SK-N-SH (cell line): ENCODE results near the gene STX5. TPM values are rescaled to one million over a fixed set of nuclear protein-coding genes. Genes with fewer than 3 reads are reported as not detected.

Source experiments
- CTCF ChIA-PET: fragments of 300-600, 350-600 bp; formaldehyde crosslinking; extraction: SDS; loops from one replicate; lab custom pipeline; 2021; lab: Yijun Ruan, JAX
- POLR2A ChIA-PET: fragments of 350-600 bp; sonication (Branson Sonifier 250); formaldehyde crosslinking; extraction: SDS; loops from one replicate; lab custom pipeline; 2020; ENCODE audit warnings: antibody characterized with exemption, inconsistent platforms; lab: Yijun Ruan, JAX
- DNase-seq: peaks from one replicate; pipeline ENCODE4 v3.0.0; 2012
- H2AFZ ChIP-seq: fragments of 200-600 bp; sonication (generic); 2 replicates; pipeline ENCODE4 v1.8.1; 2016; ENCODE audit warnings: antibody characterized with exemption, mild to moderate bottlenecking, low read depth
- H3F3A ChIP-seq: fragments of 200-600 bp; sonication (generic); replicated peaks from 2 replicates; pipeline ENCODE3; 2016; ENCODE audit warnings: antibody characterized with exemption, mild to moderate bottlenecking; ENCODE audit not compliant: insufficient read depth
- H3K27ac ChIP-seq, 2 experiments: fragments of 200-500 bp in 1 of 2; fragments of 200-600 bp in 1 of 2; sonication (Bioruptor generic) in 1 of 2; sonication (generic), shearing (Covaris generic) in 1 of 2; 2 replicates each; pipeline versions ENCODE4 v1.5.1 to v1.6.1; 2014 to 2016; ENCODE audit warnings: low read depth in 2 of 2, inconsistent platforms in 1 of 2, low read length in 1 of 2, mild to moderate bottlenecking in 1 of 2, mixed read lengths in 1 of 2
- H3K27me3 ChIP-seq: fragments of 200-600 bp; sonication (generic), shearing (Covaris generic); 2 replicates; pipeline ENCODE4 v1.6.1; 2016; ENCODE audit warnings: mixed run types; ENCODE audit not compliant: insufficient read depth
- H3K36me3 ChIP-seq, 2 experiments: fragments of 200-500 bp in 1 of 2; fragments of 200-600 bp in 1 of 2; sonication (Bioruptor generic) in 1 of 2; sonication (generic) in 1 of 2; replicated peaks in 1 of 2; 2 replicates each; pipeline versions ENCODE3 to v1.5.1; 2014 to 2016; ENCODE audit warnings: low read length in 1 of 2, mild to moderate bottlenecking in 1 of 2; ENCODE audit not compliant: insufficient read depth in 2 of 2, control insufficient read depth in 1 of 2
- H3K4me1 ChIP-seq, 2 experiments: fragments of 200-500 bp in 1 of 2; fragments of 200-600 bp in 1 of 2; sonication (Bioruptor generic) in 1 of 2; sonication (generic), shearing (Covaris generic) in 1 of 2; 2 replicates each; pipeline versions ENCODE4 v1.5.1 to v1.6.1; 2014 to 2016; ENCODE audit warnings: low read depth in 1 of 2, low read length in 1 of 2, mixed run types in 1 of 2; ENCODE audit not compliant: insufficient read depth in 2 of 2, control insufficient read depth in 1 of 2
- H3K4me2 ChIP-seq: fragments of 200-600 bp; sonication (generic), shearing (Covaris generic); 2 replicates; pipeline ENCODE4 v1.6.1; 2017; ENCODE audit warnings: mixed run types
- H3K4me3 ChIP-seq, 2 experiments: fragments of 200-500 bp in 1 of 2; fragments of 200-600 bp in 1 of 2; sonication (Bioruptor generic) in 1 of 2; sonication (generic), shearing (Covaris generic) in 1 of 2; 2 replicates each; pipeline versions ENCODE4 v1.5.1 to v1.8.1; 2014 to 2016; ENCODE audit warnings: low read depth in 2 of 2, inconsistent platforms in 1 of 2, low read length in 1 of 2, mild to moderate bottlenecking in 1 of 2, mixed read lengths in 1 of 2, moderate library complexity in 1 of 2
- H3K79me2 ChIP-seq: fragments of 200-600 bp; sonication (generic); 2 replicates; pipeline ENCODE4 v1.8.1; 2017; ENCODE audit warnings: mild to moderate bottlenecking; ENCODE audit not compliant: insufficient read depth
- H3K9ac ChIP-seq: fragments of 200-600 bp; sonication (generic); 2 replicates; pipeline ENCODE4 v1.6.1; 2017; ENCODE audit warnings: mixed run types
- H3K9me2 ChIP-seq: fragments of 200-600 bp; sonication (generic); 2 replicates; pipeline ENCODE4 v1.6.1; 2017; ENCODE audit warnings: mixed run types
- H3K9me3 ChIP-seq: fragments of 200-600 bp; sonication (generic); 2 replicates; pipeline ENCODE4 v1.6.1; 2017; ENCODE audit warnings: mixed run types, mild to moderate bottlenecking, moderate library complexity
- H4K20me1 ChIP-seq: fragments of 200-600 bp; sonication (generic); 2 replicates; pipeline ENCODE4 v1.6.1; 2017; ENCODE audit warnings: mild to moderate bottlenecking, mixed run types; ENCODE audit not compliant: insufficient read depth
- CHD2 ChIP-seq: fragments of 150-350 bp; IDR thresholded peaks from 2 replicates; pipeline ENCODE4 v1.6.1; 2018; ENCODE audit warnings: low read length; ENCODE audit not compliant: partially characterized antibody
- ELF1 ChIP-seq: IDR thresholded peaks from 2 replicates; pipeline ENCODE4 v1.4.0; 2012
- EZH2phosphoT487 ChIP-seq: fragments of 200-600 bp; sonication (generic); IDR thresholded peaks from 2 replicates; pipeline ENCODE4 v1.6.1; 2017; ENCODE audit warnings: low read depth, mixed run types, mild to moderate bottlenecking, antibody characterized with exemption, moderate library complexity, borderline replicate concordance
- FOSL2 ChIP-seq: IDR thresholded peaks from 2 replicates; pipeline ENCODE4 v1.4.0; 2012; ENCODE audit warnings: low read depth, mild to moderate bottlenecking, moderate library complexity, borderline replicate concordance
- FOXJ3 ChIP-seq: sonication (generic); formaldehyde crosslinking; IDR thresholded peaks from 2 replicates; pipeline ENCODE4 v1.5.1; 2020; ENCODE audit warnings: mild to moderate bottlenecking, missing genetic modification reagents
- GATA2 ChIP-seq: sonication (generic); formaldehyde crosslinking; IDR thresholded peaks from 2 replicates; pipeline ENCODE4 v1.5.0; 2020; ENCODE audit warnings: mild to moderate bottlenecking, missing genetic modification reagents
- MXI1 ChIP-seq: IDR thresholded peaks from 2 replicates; pipeline ENCODE4 v1.6.1; 2012; ENCODE audit warnings: mild to moderate bottlenecking, low read depth, low read length, improper control_type of control experiment
- PBX3 ChIP-seq: IDR thresholded peaks from 2 replicates; pipeline ENCODE4; 2012
- POLR2AphosphoS5 ChIP-seq: IDR thresholded peaks from 2 replicates; pipeline ENCODE4 v1.6.1; 2012; ENCODE audit warnings: low read depth, low read length
- RXRA ChIP-seq: IDR thresholded peaks from 2 replicates; pipeline ENCODE4 v1.4.0; 2012; ENCODE audit warnings: low read depth, mild to moderate bottlenecking, borderline replicate concordance
- SIN3A ChIP-seq: IDR thresholded peaks from 2 replicates; pipeline ENCODE4 v1.6.1; 2012; ENCODE audit warnings: low read depth, mild to moderate bottlenecking, low read length, moderate library complexity, borderline replicate concordance
- TAF1 ChIP-seq: IDR thresholded peaks from 2 replicates; pipeline ENCODE4 v1.6.1; 2012; ENCODE audit warnings: low read depth, mild to moderate bottlenecking, low read length, moderate library complexity, borderline replicate concordance
- TCF12 ChIP-seq: IDR thresholded peaks from 2 replicates; pipeline ENCODE4 v1.4.0; 2012
- USF1 ChIP-seq: IDR thresholded peaks from 2 replicates; pipeline ENCODE4 v1.4.0; 2012; ENCODE audit warnings: low read depth, borderline replicate concordance
- USF2 ChIP-seq: fragments of 150-350 bp; IDR thresholded peaks from 2 replicates; pipeline ENCODE4 v1.6.1; 2017; ENCODE audit warnings: antibody characterized with exemption, low read length, low read depth, borderline replicate concordance
- YY1 ChIP-seq: IDR thresholded peaks from 2 replicates; pipeline ENCODE4 v1.4.0; 2012; ENCODE audit warnings: low read depth, mild to moderate bottlenecking
- ZBTB33 ChIP-seq: IDR thresholded peaks from 2 replicates; pipeline ENCODE4 v1.4.0; 2012; ENCODE audit warnings: low read depth, borderline replicate concordance
- WGBS: methylation state at CpG from one replicate; pipeline ENCODE4 v1.1.6; 2017; ENCODE audit warnings: low lambda C conversion rate; 5-methylcytosine and 5-hydroxymethylcytosine counted together
- polyA plus RNA-seq, 3 experiments: library from polyadenylated mRNA; depleted of rRNA; stranded (reverse); fragments of >200 nt; gene quantifications; 2 replicates each; pipeline ENCODE4 v1.2.3, GENCODE V29; 2012
- TF ChIP-seq, protein P1 (sequence below): IDR thresholded peaks from 2 replicates; pipeline ENCODE4 v1.4.0; 2012; ENCODE audit warnings: low read depth
- TF ChIP-seq, protein P2 (sequence below): fragments of 200-600 bp; sonication (generic); IDR thresholded peaks from 2 replicates; pipeline ENCODE4 v1.6.1; 2017; ENCODE audit warnings: antibody characterized with exemption, mild to moderate bottlenecking, moderate library complexity

STX5 gene
- polyA plus RNA-seq, 1 of the 3 experiments (the other 2 are of a cell fraction), result 24.2 TPM

DNA sequence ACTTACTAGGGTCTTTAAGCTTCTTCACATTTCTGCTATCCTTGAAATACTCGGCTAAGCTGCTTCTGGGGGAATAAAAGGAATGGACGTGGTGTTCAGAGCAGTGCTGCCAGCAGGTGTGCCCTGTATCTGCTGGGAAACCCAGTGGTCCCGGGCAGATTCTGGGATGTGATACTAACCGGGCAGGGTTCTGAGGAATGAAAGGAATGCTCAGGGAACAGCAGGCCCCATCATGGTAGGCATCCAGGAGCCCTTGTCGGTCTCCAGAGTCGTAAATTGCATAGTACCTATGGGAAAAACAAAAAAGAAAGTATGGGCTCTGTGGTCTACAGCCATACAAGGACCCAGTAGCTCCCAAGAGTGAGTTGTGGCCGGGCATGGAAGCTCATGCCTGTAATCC is 35.6 kb downstream of the STX5 start:
- no peak overlapping the region for H3K27ac ChIP-seq
- no peak overlapping the region for H3K4me2 ChIP-seq
- H3K4me3 ChIP-seq, result no peak overlapping the region
- DNase-seq, result no peak
- WGBS, result 87% methylated on average over 7 of the region's 7 CpGs
- peaks cover 5 to 6% of the 10 kb centered on the region in 2 experiments; a peak in 3 of 4 replicates for H3K4me1 ChIP-seq
- CTCF ChIA-PET, result interaction anchor here (0.9 to 4.4 kb wide), 3 partner anchors 10 to 85 kb away, joined by 3 to 25 read pairs (median 4); partner anchors contain the start of genes SLC3A2 and TMEM179B
- POLR2A ChIA-PET, result interaction anchor here (0.8 to 0.9 kb wide), 2 partner anchors 10 kb away, joined by 3 to 4 read pairs; partner anchors contain the start of gene NXF1
- no peaks in the 10 kb centered on the region for H3K9me3 ChIP-seq
- TF ChIP-seq TCF12, result no peak
- TF ChIP-seq FOXJ3 (CRISPR knock-in tag), result no peak
- TF ChIP-seq USF1, result no peak
- no peak for TF ChIP-seq FOSL2
- TF ChIP-seq, protein P1, sequence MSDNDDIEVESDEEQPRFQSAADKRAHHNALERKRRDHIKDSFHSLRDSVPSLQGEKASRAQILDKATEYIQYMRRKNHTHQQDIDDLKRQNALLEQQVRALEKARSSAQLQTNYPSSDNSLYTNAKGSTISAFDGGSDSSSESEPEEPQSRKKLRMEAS, result no peak
- TF ChIP-seq CHD2, result no peak
- no peak for TF ChIP-seq ZBTB33
- TF ChIP-seq YY1, result no peak
- TF ChIP-seq GATA2 (CRISPR knock-in tag), result no peak
- no peak for TF ChIP-seq RXRA
- TF ChIP-seq USF2, result no peak
- no peak for TF ChIP-seq TAF1
- no peak for TF ChIP-seq POLR2AphosphoS5
- TF ChIP-seq, protein P2, sequence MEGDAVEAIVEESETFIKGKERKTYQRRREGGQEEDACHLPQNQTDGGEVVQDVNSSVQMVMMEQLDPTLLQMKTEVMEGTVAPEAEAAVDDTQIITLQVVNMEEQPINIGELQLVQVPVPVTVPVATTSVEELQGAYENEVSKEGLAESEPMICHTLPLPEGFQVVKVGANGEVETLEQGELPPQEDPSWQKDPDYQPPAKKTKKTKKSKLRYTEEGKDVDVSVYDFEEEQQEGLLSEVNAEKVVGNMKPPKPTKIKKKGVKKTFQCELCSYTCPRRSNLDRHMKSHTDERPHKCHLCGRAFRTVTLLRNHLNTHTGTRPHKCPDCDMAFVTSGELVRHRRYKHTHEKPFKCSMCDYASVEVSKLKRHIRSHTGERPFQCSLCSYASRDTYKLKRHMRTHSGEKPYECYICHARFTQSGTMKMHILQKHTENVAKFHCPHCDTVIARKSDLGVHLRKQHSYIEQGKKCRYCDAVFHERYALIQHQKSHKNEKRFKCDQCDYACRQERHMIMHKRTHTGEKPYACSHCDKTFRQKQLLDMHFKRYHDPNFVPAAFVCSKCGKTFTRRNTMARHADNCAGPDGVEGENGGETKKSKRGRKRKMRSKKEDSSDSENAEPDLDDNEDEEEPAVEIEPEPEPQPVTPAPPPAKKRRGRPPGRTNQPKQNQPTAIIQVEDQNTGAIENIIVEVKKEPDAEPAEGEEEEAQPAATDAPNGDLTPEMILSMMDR, result no peak
- TF ChIP-seq PBX3, result no peak
- TF ChIP-seq ELF1, result no peak
- TF ChIP-seq MXI1, result no peak
- no peak for TF ChIP-seq EZH2phosphoT487
- TF ChIP-seq SIN3A, result no peak
- H3K27me3 ChIP-seq, result no peaks in the 10 kb centered on the region
- peaks cover 74 to 86% of the 10 kb centered on the region in 2 experiments for H3K36me3 ChIP-seq
- H2AFZ ChIP-seq, result no peak overlapping the region
- H3K79me2 ChIP-seq, result peaks cover 11% of the 10 kb centered on the region
- no peaks in the 10 kb centered on the region for H4K20me1 ChIP-seq
- H3K9ac ChIP-seq, result no peak overlapping the region
- peaks cover 45% of the 10 kb centered on the region for H3F3A ChIP-seq
- H3K9me2 ChIP-seq, result no peaks in the 10 kb centered on the region
